ENCODE results near the gene SMARCAD1. TPM values are rescaled to one million over a fixed set of nuclear protein-coding genes. Genes with fewer than 3 reads are reported as not detected.

The SMARCAD1 gene
- total RNA-seq, 2 donors from 2014 or later, result 33.6 to 44.5 TPM

- H3K4me3 Mint-ChIP-seq, result peak overlapping the region; percentile 97 to 100
- H3K4me1 Mint-ChIP-seq (ENCODE audit: low read depth), result peaks cover 57% of the 10 kb centered on the region
- peaks cover 9 to 31% of the 10 kb centered on the region in 2 donors for H3K36me3 Mint-ChIP-seq (ENCODE audit: insufficient read depth in 2 of 2)
- no peaks in the 10 kb centered on the region for H3K27me3 Mint-ChIP-seq (ENCODE audit: low read depth)
- H3K9me3 Mint-ChIP-seq, result no peaks in the 10 kb centered on the region
- peak overlapping the region; percentile 100 for H3K27ac Mint-ChIP-seq
- DNase-seq (no peak), ATAC-seq (replicated peaks in 1 of 2) (no peak)
These were observed 1.3 kb downstream of the SMARCAD1 start for GRCh38 chr4:94208918-94209317.

DNA sequence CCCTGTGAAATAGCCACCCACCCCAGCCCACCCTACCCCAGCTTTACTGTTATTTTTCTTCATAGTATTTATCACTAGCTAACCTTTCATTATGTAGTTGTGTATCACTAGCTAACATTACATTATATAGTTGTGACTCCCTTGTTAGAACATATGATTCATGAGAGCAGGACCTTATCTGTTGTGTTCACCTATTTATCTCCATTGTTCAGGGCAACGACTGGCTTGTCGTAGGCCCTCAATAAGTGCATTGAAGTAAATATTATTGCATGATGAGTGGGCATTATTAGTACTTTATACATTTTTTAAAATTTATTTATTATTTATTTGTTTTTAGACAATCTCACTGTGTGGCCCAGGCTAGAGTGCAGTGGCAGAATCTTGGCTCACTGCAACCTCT is 4.2 kb downstream of the SMARCAD1 start:
- peaks cover 76% of the 10 kb centered on the region for H3K4me1 Mint-ChIP-seq (ENCODE audit: low read depth)
- no peak overlapping the region for H3K4me3 Mint-ChIP-seq
- peaks cover 0 to 3% of the 10 kb centered on the region in 2 donors for H3K9me3 Mint-ChIP-seq
- ATAC-seq (replicated peaks in 1 of 2) (no peak), DNase-seq (no peak)
- no peaks in the 10 kb centered on the region for H3K27me3 Mint-ChIP-seq (ENCODE audit: low read depth)
- peaks cover 25 to 51% of the 10 kb centered on the region in 2 donors for H3K36me3 Mint-ChIP-seq (ENCODE audit: insufficient read depth in 2 of 2)
- no peak overlapping the region for H3K27ac Mint-ChIP-seq

DNA sequence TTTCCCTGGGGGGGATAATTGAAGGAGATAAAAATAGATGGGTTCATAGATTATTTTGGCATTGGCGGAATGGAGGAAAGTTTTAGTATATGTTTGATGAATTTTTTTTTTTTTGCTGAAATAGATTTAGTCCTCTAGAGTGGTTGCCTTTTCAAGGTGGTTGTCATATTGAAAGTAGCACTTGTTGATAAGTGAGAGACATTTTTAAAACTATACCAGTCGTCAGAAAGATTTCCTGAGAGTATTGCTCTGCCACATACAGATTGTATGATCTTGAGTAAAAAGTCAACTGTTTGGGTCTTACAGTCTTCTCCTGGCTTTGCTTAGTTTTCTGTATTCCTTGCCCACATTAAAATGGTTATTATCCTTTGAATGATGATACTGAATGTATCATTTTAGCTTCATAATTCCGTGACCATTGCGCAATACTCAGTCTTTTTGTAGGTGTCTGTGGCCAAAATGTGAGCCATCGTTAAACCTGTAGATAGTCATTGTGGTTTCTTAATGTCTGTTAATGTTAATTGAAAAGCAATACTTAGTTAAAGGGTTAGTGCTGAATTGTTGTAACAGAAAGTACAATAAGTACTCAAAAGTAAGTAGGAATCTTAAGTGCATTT is 7.1 kb downstream of the SMARCAD1 start:
- H3K4me1 Mint-ChIP-seq (ENCODE audit: low read depth), result peaks cover 69% of the 10 kb centered on the region
- H3K9me3 Mint-ChIP-seq, result peaks cover 0 to 3% of the 10 kb centered on the region in 2 donors
- H3K36me3 Mint-ChIP-seq (ENCODE audit: insufficient read depth in 2 of 2), result peaks cover 27 to 52% of the 10 kb centered on the region in 2 donors
- no peaks in the 10 kb centered on the region for H3K27me3 Mint-ChIP-seq (ENCODE audit: low read depth)
- peak overlapping the region; percentile 89 for H3K27ac Mint-ChIP-seq
- H3K4me3 Mint-ChIP-seq, result peak overlapping the region; percentile 21 to 68
- ATAC-seq (replicated peaks in 1 of 2) (peak; percentile 56 to 81), DNase-seq (no peak)

GRCh38 chr4:94216394-94216793 is 8.7 kb downstream of the SMARCAD1 start:
- peaks cover 0 to 3% of the 10 kb centered on the region in 2 donors for H3K9me3 Mint-ChIP-seq
- H3K4me3 Mint-ChIP-seq, result peak overlapping the region in 1 of 2 donors; percentile 67
- peaks cover 57% of the 10 kb centered on the region for H3K4me1 Mint-ChIP-seq (ENCODE audit: low read depth)
- DNase-seq, result no peak
- no peaks in the 10 kb centered on the region for H3K27me3 Mint-ChIP-seq (ENCODE audit: low read depth)
- peak overlapping the region; percentile 39 for H3K27ac Mint-ChIP-seq
- peaks cover 24 to 43% of the 10 kb centered on the region in 2 donors for H3K36me3 Mint-ChIP-seq (ENCODE audit: insufficient read depth in 2 of 2)
- ATAC-seq (replicated peaks in 1 of 2), result peak in 1 of 2 donors; percentile 50

DNA sequence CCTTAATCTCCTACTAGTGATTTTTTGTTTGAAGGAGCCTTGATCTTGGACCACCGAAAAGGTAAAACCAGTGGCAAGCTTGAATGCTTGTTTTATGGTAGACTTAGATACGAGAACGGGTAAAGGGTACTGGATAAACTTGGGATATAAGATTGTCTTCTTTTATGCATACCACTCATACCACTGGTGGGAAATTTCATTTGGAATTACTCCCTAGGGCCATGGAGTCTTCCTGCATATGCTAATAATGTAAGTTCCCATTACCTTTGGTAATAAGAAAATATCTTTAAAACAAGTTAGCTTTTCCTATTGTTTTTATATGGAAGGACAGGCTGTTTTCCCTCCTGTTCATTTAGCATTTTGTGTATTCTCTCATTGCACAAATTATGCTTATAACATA is 11.7 kb downstream of the SMARCAD1 start:
- no peak for ATAC-seq (replicated peaks in 1 of 2)
- no peak overlapping the region for H3K27ac Mint-ChIP-seq
- H3K36me3 Mint-ChIP-seq (ENCODE audit: insufficient read depth in 2 of 2), result peaks cover 16 to 30% of the 10 kb centered on the region in 2 donors
- peaks cover 40% of the 10 kb centered on the region for H3K4me1 Mint-ChIP-seq (ENCODE audit: low read depth)
- H3K9me3 Mint-ChIP-seq, result peaks cover 0 to 3% of the 10 kb centered on the region in 2 donors
- no peak overlapping the region for H3K4me3 Mint-ChIP-seq
- no peaks in the 10 kb centered on the region for H3K27me3 Mint-ChIP-seq (ENCODE audit: low read depth)
- no peak for DNase-seq

- Mint-ChIP-seq H3K4me3 (no peak overlapping the region), H3K27me3 (ENCODE audit: low read depth) (no peaks in the 10 kb centered on the region), H3K9me3 (no peaks in the 10 kb centered on the region), H3K36me3 (ENCODE audit: insufficient read depth in 2 of 2) (peaks cover 2 to 18% of the 10 kb centered on the region in 2 donors), H3K27ac (peak overlapping the region; percentile 6), H3K4me1 (ENCODE audit: low read depth) (peaks cover 28% of the 10 kb centered on the region)
- DNase-seq (no peak), ATAC-seq (replicated peaks in 1 of 2) (no peak)
These were observed 14.3 kb downstream of the SMARCAD1 start for GRCh38 chr4:94221916-94222315.

GRCh38 chr4:94225449-94225848 is 17.8 kb downstream of the SMARCAD1 start:
- no peak overlapping the region for H3K4me3 Mint-ChIP-seq
- no peak overlapping the region for H3K27ac Mint-ChIP-seq
- DNase-seq (no peak), ATAC-seq (replicated peaks in 1 of 2) (no peak)
- H3K4me1 Mint-ChIP-seq (ENCODE audit: low read depth), result peaks cover 20% of the 10 kb centered on the region
- no peaks in the 10 kb centered on the region for H3K27me3 Mint-ChIP-seq (ENCODE audit: low read depth)
- no peaks in the 10 kb centered on the region for H3K9me3 Mint-ChIP-seq
- peaks cover 3 to 20% of the 10 kb centered on the region in 2 donors for H3K36me3 Mint-ChIP-seq (ENCODE audit: insufficient read depth in 2 of 2)

- H3K4me3 Mint-ChIP-seq, result no peak overlapping the region
- ATAC-seq (replicated peaks in 1 of 2) (no peak), DNase-seq (no peak)
- H3K27me3 Mint-ChIP-seq (ENCODE audit: low read depth), result no peaks in the 10 kb centered on the region
- peaks cover 3 to 24% of the 10 kb centered on the region in 2 donors for H3K36me3 Mint-ChIP-seq (ENCODE audit: insufficient read depth in 2 of 2)
- peaks cover 24% of the 10 kb centered on the region for H3K4me1 Mint-ChIP-seq (ENCODE audit: low read depth)
- no peaks in the 10 kb centered on the region for H3K9me3 Mint-ChIP-seq
- no peak overlapping the region for H3K27ac Mint-ChIP-seq
These were observed 19.1 kb downstream of the SMARCAD1 start for GRCh38 chr4:94226763-94227162.

DNA sequence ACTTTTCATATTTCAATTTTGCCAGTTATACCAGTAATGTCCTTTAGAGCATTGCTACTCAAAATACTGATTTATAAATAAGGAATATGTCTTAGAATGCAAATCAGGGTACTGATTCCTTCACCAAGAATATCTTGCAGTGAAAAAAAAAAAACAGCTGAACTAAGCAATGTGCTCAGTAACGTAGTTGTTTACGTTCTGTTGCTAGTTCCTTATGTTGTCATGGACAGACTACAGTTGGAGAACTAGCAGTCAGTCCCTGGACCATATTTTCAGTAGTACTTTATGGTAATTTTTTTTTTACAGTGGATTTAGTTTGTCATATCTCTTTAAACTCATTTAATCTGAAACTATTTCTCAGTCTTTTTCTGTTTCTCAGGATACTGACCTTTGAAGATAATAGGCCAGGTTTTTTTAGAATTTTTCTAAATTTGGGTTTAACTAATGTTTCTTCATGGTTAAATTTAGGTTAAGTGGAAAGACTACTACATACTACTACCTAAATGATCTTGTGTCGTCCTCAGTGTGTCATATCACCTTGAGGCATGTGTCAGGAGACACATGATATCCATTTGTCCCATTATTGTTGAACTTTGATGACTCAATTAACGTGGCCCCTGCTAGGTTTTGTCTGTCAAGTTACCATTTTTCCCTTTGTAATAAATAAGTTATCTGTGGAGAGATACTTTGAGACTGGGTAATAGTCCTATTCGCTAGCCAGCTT is 21.0 kb downstream of the SMARCAD1 start:
- H3K27me3 Mint-ChIP-seq (ENCODE audit: low read depth), result no peaks in the 10 kb centered on the region
- no peak overlapping the region for H3K4me3 Mint-ChIP-seq
- no peak for ATAC-seq (replicated peaks in 1 of 2)
- H3K36me3 Mint-ChIP-seq (ENCODE audit: insufficient read depth in 2 of 2), result peaks cover 3 to 25% of the 10 kb centered on the region in 2 donors
- no peaks in the 10 kb centered on the region for H3K9me3 Mint-ChIP-seq
- H3K27ac Mint-ChIP-seq, result no peak overlapping the region
- peaks cover 21% of the 10 kb centered on the region for H3K4me1 Mint-ChIP-seq (ENCODE audit: low read depth)
- no peak for DNase-seq

- ATAC-seq (replicated peaks in 1 of 2) (no peak), DNase-seq (no peak)
- peak overlapping the region; percentile 60 for H3K27ac Mint-ChIP-seq
These were observed 24.9 kb downstream of the SMARCAD1 start for GRCh38 chr4:94232519-94232918.

GRCh38 chr4:94235825-94236224 is 28.2 kb downstream of the SMARCAD1 start:
- no peaks in the 10 kb centered on the region for H3K9me3 Mint-ChIP-seq
- H3K27me3 Mint-ChIP-seq (ENCODE audit: low read depth), result no peaks in the 10 kb centered on the region
- no peak overlapping the region for H3K27ac Mint-ChIP-seq
- DNase-seq (no peak), ATAC-seq (replicated peaks in 1 of 2) (no peak)
- peaks cover 0 to 11% of the 10 kb centered on the region in 2 donors for H3K36me3 Mint-ChIP-seq (ENCODE audit: insufficient read depth in 2 of 2)
- no peak overlapping the region for H3K4me3 Mint-ChIP-seq
- peaks cover 4% of the 10 kb centered on the region for H3K4me1 Mint-ChIP-seq (ENCODE audit: low read depth)

More at GRCh38 chr4:94232519-94232918, 24.9 kb downstream of the SMARCAD1 start:
- Mint-ChIP-seq H3K9me3 (no peaks in the 10 kb centered on the region), H3K4me3 (no peak overlapping the region), H3K4me1 (ENCODE audit: low read depth) (peaks cover 9% of the 10 kb centered on the region), H3K27me3 (ENCODE audit: low read depth) (no peaks in the 10 kb centered on the region), H3K36me3 (ENCODE audit: insufficient read depth in 2 of 2) (peaks cover 0 to 17% of the 10 kb centered on the region in 2 donors)

DNA sequence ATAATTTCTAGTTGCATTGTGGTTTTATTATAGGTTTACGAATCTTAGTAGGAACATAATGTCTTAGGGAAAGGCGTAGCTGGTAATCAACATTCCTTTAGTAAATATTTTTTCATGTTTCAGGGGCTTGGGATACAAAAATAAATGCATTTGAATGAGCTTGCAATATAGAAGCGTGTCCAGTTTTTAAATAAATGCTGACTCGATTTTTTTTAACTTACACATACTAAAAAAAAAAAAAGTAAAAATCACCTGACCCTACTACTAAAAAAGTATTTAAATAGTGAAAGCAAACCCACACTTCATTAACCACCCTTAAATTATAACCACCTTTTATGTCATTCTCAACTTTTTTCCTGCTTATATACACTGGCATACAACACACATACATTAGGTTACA is 29.6 kb downstream of the SMARCAD1 start:
- no peak for DNase-seq
- H3K36me3 Mint-ChIP-seq (ENCODE audit: insufficient read depth in 2 of 2), result peaks cover 2 to 7% of the 10 kb centered on the region in 2 donors
- no peak overlapping the region for H3K27ac Mint-ChIP-seq
- H3K4me3 Mint-ChIP-seq, result no peak overlapping the region
- no peaks in the 10 kb centered on the region for H3K9me3 Mint-ChIP-seq
- ATAC-seq (replicated peaks in 1 of 2), result no peak
- no peaks in the 10 kb centered on the region for H3K4me1 Mint-ChIP-seq (ENCODE audit: low read depth)
- H3K27me3 Mint-ChIP-seq (ENCODE audit: low read depth), result no peaks in the 10 kb centered on the region

DNA sequence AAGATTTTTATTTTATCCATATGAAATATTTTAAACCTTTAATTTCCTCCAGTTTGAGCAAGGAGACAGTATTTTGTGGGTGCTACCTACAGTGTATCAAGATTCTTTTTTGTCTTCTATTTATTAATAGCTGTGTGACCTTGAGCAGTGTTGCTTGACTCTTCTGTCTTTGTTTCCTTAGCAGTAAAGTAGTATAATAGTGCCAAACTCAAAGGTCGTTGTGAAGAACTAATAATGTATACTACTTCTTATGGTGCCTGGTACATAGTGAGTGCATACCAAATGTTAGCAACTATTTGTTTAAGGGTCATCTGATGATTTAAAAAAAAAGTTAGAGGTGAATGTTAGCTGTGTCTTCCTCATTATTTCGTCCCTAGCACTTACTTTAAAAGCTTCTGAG is 30.5 kb downstream of the SMARCAD1 start:
- Mint-ChIP-seq H3K4me3 (no peak overlapping the region), H3K36me3 (ENCODE audit: insufficient read depth in 2 of 2) (peaks cover 2 to 9% of the 10 kb centered on the region in 2 donors), H3K9me3 (no peaks in the 10 kb centered on the region), H3K4me1 (ENCODE audit: low read depth) (no peaks in the 10 kb centered on the region), H3K27me3 (ENCODE audit: low read depth) (no peaks in the 10 kb centered on the region), H3K27ac (no peak overlapping the region)
- DNase-seq (no peak), ATAC-seq (replicated peaks in 1 of 2) (no peak)
